ENCODE measurements around the gene CCDC174. TPM values are rescaled to one million over a fixed set of nuclear protein-coding genes. Genes with fewer than 3 reads are reported as not detected.

Gene CCDC174
- total RNA-seq, 2 donors from 2014 or later, result 18.7 to 20.1 TPM

DNA sequence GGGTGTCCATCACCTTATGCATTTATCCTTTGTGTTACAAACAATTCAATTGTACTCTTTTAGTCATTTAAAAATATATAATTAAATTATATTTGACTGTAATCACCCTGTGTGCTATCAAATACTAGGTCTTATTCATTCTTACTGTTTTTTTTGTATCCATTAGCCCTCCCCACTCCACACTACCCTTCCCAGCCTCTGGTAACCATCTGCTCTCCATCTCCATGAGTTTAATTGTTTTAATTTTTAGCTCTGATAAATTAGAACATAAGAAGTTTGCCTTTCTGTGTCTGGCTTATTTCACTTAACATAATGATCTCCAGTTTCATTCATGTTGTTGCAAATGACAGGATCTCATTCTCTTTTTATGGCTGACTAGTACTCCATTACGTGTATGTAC lies 40.2 kb downstream of the CCDC174 start:
- H3K36me3 ChIP-seq (ENCODE audit: control insufficient read depth, insufficient read depth, low read length), result no peaks in the 10 kb centered on the region
- Mint-ChIP-seq H3K4me3 (no peak overlapping the region), H3K27me3 (ENCODE audit: insufficient read depth) (peaks cover 35% of the 10 kb centered on the region), H3K27ac (no peak overlapping the region), H3K36me3 (ENCODE audit: low read depth) (no peaks in the 10 kb centered on the region), H3K9me3 (no peaks in the 10 kb centered on the region), H3K4me1 (no peaks in the 10 kb centered on the region)
- H3K27ac ChIP-seq (ENCODE audit: low read depth, low read length), result no peak overlapping the region
- no peaks in the 10 kb centered on the region for H3K4me1 ChIP-seq (ENCODE audit: control insufficient read depth, insufficient read depth, low read length)
- H3K9me3 ChIP-seq (ENCODE audit: control insufficient read depth, low read length), result no peaks in the 10 kb centered on the region
- WGBS, 2 experiments (ENCODE audit: insufficient coverage in 1 of 2, insufficient read length in 1 of 2), result 87 to 93% methylated on average over 1 of the region's 1 CpG
- DNase-seq, result no peak
- H3K9ac ChIP-seq (ENCODE audit: extremely low read depth, low read length, poor library complexity, severe bottlenecking), result no peak overlapping the region
- no peak overlapping the region for H3K4me3 ChIP-seq (ENCODE audit: low read length)
- TF ChIP-seq, protein P1, sequence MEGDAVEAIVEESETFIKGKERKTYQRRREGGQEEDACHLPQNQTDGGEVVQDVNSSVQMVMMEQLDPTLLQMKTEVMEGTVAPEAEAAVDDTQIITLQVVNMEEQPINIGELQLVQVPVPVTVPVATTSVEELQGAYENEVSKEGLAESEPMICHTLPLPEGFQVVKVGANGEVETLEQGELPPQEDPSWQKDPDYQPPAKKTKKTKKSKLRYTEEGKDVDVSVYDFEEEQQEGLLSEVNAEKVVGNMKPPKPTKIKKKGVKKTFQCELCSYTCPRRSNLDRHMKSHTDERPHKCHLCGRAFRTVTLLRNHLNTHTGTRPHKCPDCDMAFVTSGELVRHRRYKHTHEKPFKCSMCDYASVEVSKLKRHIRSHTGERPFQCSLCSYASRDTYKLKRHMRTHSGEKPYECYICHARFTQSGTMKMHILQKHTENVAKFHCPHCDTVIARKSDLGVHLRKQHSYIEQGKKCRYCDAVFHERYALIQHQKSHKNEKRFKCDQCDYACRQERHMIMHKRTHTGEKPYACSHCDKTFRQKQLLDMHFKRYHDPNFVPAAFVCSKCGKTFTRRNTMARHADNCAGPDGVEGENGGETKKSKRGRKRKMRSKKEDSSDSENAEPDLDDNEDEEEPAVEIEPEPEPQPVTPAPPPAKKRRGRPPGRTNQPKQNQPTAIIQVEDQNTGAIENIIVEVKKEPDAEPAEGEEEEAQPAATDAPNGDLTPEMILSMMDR (conservative IDR thresholded peaks at IDR 0.05), result no peak
- peaks cover 24% of the 10 kb centered on the region for H3K27me3 ChIP-seq (ENCODE audit: control insufficient read depth, insufficient read depth, low read length, poor library complexity, severe bottlenecking)

DNA sequence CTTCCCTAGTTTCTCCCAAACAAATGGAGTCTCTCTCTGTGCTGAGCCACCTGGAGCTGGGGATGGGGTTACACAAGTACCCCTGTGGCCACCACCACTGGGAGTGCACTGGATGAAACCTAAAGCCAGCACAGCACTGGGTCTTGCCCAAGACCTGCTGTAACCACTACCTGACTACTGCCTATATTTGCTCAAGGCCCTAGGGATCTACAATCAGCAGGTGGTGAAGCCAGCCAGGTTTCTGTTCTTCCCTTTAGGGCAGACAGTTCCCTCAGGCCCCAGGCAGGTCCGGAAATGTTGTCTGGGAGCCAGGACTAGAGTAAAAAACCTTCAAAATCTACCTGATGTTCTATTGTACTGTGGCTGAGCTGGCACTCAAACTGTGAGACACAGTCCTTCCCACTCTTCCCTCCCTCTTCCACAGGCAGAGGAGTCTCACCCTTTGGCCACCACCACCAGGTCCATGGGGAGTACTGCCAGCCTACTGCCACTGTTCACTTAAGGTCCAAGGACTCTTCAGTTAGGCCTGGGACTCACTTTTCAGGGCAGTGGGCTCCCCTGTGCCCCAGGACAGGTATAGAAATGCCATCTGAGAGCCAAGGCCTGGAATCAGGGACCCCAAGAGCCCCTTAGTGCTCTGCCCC lies 47.2 kb downstream of the CCDC174 start:
- Mint-ChIP-seq H3K27ac (no peak overlapping the region), H3K27me3 (ENCODE audit: insufficient read depth) (peaks cover 12% of the 10 kb centered on the region), H3K36me3 (ENCODE audit: low read depth) (no peaks in the 10 kb centered on the region), H3K9me3 (no peaks in the 10 kb centered on the region), H3K4me1 (no peaks in the 10 kb centered on the region), H3K4me3 (no peak overlapping the region)
- no peak overlapping the region for H3K27ac ChIP-seq (ENCODE audit: low read depth, low read length)
- no peak overlapping the region for H3K9ac ChIP-seq (ENCODE audit: extremely low read depth, low read length, poor library complexity, severe bottlenecking)
- H3K36me3 ChIP-seq (ENCODE audit: control insufficient read depth, insufficient read depth, low read length), result no peaks in the 10 kb centered on the region
- no peaks in the 10 kb centered on the region for H3K4me1 ChIP-seq (ENCODE audit: control insufficient read depth, insufficient read depth, low read length)
- H3K27me3 ChIP-seq (ENCODE audit: control insufficient read depth, insufficient read depth, low read length, poor library complexity, severe bottlenecking), result no peaks in the 10 kb centered on the region
- no peaks in the 10 kb centered on the region for H3K9me3 ChIP-seq (ENCODE audit: control insufficient read depth, low read length)
- 83 to 92% methylated on average over 1 of the region's 1 CpG for WGBS, 2 experiments (ENCODE audit: insufficient coverage in 1 of 2, insufficient read length in 1 of 2)
- H3K4me3 ChIP-seq (ENCODE audit: low read length), result no peak overlapping the region
- TF ChIP-seq, protein P1 (conservative IDR thresholded peaks at IDR 0.05), result no peak
- no peak for DNase-seq

DNA sequence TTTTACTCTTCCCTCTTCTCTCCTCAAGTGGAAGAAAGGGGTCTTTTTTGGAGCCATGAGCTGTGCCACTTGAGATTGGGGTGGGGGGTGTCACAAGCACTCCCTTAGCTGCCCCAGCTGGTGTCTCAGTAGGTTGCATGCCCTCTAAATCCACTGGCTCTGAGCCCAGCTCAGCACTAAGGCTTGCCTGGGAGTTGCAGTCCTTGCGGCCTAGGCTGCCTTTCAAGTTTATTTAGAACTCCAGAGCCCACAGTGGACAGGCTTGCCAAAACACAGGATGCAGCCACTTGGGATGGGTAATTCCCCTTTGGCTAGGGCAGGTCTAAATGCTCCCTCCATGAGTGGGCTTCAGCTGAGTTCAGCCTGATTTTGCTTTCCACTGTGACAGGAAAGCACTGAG lies 48.1 kb downstream of the CCDC174 start:
- no peak overlapping the region for H3K27ac Mint-ChIP-seq
- H3K9ac ChIP-seq (ENCODE audit: extremely low read depth, low read length, poor library complexity, severe bottlenecking), result no peak overlapping the region
- no peaks in the 10 kb centered on the region for H3K36me3 ChIP-seq (ENCODE audit: control insufficient read depth, insufficient read depth, low read length)
- no peaks in the 10 kb centered on the region for H3K9me3 ChIP-seq (ENCODE audit: control insufficient read depth, low read length)
- H3K9me3 Mint-ChIP-seq, result no peaks in the 10 kb centered on the region
- TF ChIP-seq, protein P1 (conservative IDR thresholded peaks at IDR 0.05), result no peak
- H3K4me3 ChIP-seq (ENCODE audit: low read length), result no peak overlapping the region
- H3K4me1 Mint-ChIP-seq, result no peaks in the 10 kb centered on the region
- no peaks in the 10 kb centered on the region for H3K4me1 ChIP-seq (ENCODE audit: control insufficient read depth, insufficient read depth, low read length)
- H3K36me3 Mint-ChIP-seq (ENCODE audit: low read depth), result no peaks in the 10 kb centered on the region
- DNase-seq, result no peak
- WGBS, 2 experiments (ENCODE audit: insufficient coverage in 1 of 2, insufficient read length in 1 of 2), result 90% methylated on average over 1 of the region's 1 CpG; no CpG with 5 or more reads in 1 of the 2 experiments
- H3K27ac ChIP-seq (ENCODE audit: low read depth, low read length), result no peak overlapping the region
- no peak overlapping the region for H3K4me3 Mint-ChIP-seq
- H3K27me3 ChIP-seq (ENCODE audit: control insufficient read depth, insufficient read depth, low read length, poor library complexity, severe bottlenecking), result no peaks in the 10 kb centered on the region
- H3K27me3 Mint-ChIP-seq (ENCODE audit: insufficient read depth), result peaks cover 7% of the 10 kb centered on the region

Measured in endodermal cell (in vitro differentiated cells).